BLaER1 treated with 17β-estradiol and CSF1 and Interleukin-3, amounts not matched to agents 10 nM and 100 nM (cell line): ENCODE results near the gene SLC8A3.
A peak's percentile ranks its signal among the peaks of the same experiment; 100 is the strongest.
"Not testable (repeated sequence)": the region's sequence is repeated elsewhere in the genome, so short reads cannot be mapped to it uniquely, and the experiment has no call there.

ENCODE experiments used
- H3K27ac ChIP-seq, 11 experiments: shearing (Covaris generic); formaldehyde crosslinking; 2 replicates each; pipeline ENCODE4 v1.8.1; 2022
- H3K27me3 ChIP-seq, 11 experiments: shearing (Covaris generic); formaldehyde crosslinking; 2 replicates each; pipeline ENCODE4 v1.8.1; 2022
- H3K36me3 ChIP-seq, 11 experiments: shearing (Covaris generic); formaldehyde crosslinking; 2 replicates each; pipeline ENCODE4 v1.8.1; 2022
- H3K4me1 ChIP-seq, 10 experiments: shearing (Covaris generic); formaldehyde crosslinking; 2 replicates each; pipeline ENCODE4 v1.8.1; 2022
- H3K4me2 ChIP-seq, 11 experiments: shearing (Covaris generic); formaldehyde crosslinking; 2 replicates each; pipeline ENCODE4 v1.8.1; 2022
- H3K4me3 ChIP-seq, 10 experiments: shearing (Covaris generic); formaldehyde crosslinking; 2 replicates each; pipeline ENCODE4 v1.8.1; 2022
- H3K9ac ChIP-seq, 11 experiments: shearing (Covaris generic); formaldehyde crosslinking; 2 replicates each; pipeline ENCODE4 v1.8.1; 2022
- H3K9me3 ChIP-seq, 11 experiments: shearing (Covaris generic); formaldehyde crosslinking; replicated peaks in 1 of 11; 2 replicates each; pipeline ENCODE4 v1.8.1; 2022
- H4K20me1 ChIP-seq, 11 experiments: shearing (Covaris generic); formaldehyde crosslinking; 2 replicates each; pipeline ENCODE4 v1.8.1; 2022
- Cebpa-rat ChIP-seq, 11 experiments: shearing (Covaris generic); IDR thresholded peaks; 2 replicates each; pipeline ENCODE4 v1.8.1; 2022

SLC8A3 gene

GRCh38 chr14:70188659-70189455 is at the start of gene SLC8A3:
Gene SLC8A3, minus strand, starts transcription at chr14:70188951. Its CDS starts 20,529 bp downstream, at chr14:70168422.
- Histone ChIP-seq H3K4me1 (peaks cover 17 to 38% (median 34%) of the 10 kb centered on the region in 10 experiments; a peak in 19 of 20 replicates), H3K9ac (peak within 1 kb of the TSS; percentile 31 to 68 (median 59); a peak in 20 of 22 replicates), H3K27ac (no peak within 1 kb of the TSS), H3K4me2 (peak within 1 kb of the TSS; percentile 96 to 100 (median 99)), H3K36me3 (no peaks in the 10 kb centered on the region), H4K20me1 (peaks cover 0 to 27% (median 17%) of the 10 kb centered on the region in 11 experiments; a peak in 13 of 22 replicates), H3K4me3 (peak within 1 kb of the TSS; percentile 60 to 77 (median 66)), H3K9me3 (0 out of 22 replicates have a peak, but pooled peaks cover 0 to 10% (median 0%) of the 10 kb centered on the region in 11 experiments), H3K27me3 (peaks cover 39 to 61% (median 50%) of the 10 kb centered on the region in 11 experiments)
- no peak for TF ChIP-seq Cebpa-rat (IDR thresholded peaks at IDR 0.05)

DNA sequence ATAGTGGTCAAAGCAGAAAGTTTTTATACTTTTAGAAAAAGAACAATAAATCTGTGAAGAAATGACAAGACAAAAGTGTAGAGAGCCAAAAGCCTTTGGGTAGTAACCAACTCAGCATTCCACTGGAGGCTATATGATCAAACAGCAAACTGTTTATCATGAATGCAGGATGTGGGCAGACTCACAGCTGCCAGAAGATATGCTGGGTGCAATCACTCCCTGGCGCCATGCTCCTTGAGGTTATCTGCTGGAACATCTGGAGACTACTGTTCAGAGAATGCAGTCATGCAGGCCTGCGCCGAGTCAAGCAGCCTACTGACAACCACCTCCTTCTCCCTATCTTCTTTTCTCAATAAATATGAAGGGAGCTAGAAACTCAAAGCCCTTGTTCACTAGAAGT is 49.0 kb upstream of the SLC8A3 start:
- H3K27ac ChIP-seq, result no peak overlapping the region
- no peaks in the 10 kb centered on the region for H4K20me1 ChIP-seq
- H3K36me3 ChIP-seq, result no peaks in the 10 kb centered on the region
- H3K27me3 ChIP-seq, result no peaks in the 10 kb centered on the region
- peaks cover 0 to 9% (median 6%) of the 10 kb centered on the region in 10 experiments; a peak in 13 of 20 replicates for H3K4me1 ChIP-seq
- H3K4me2 ChIP-seq, result no peak overlapping the region
- H3K4me3 ChIP-seq, result no peak overlapping the region
- H3K9me3 ChIP-seq, result peaks cover 0 to 35% (median 11%) of the 10 kb centered on the region in 11 experiments; a peak in 10 of 22 replicates
- no peak overlapping the region for H3K9ac ChIP-seq
- TF ChIP-seq Cebpa-rat (IDR thresholded peaks at IDR 0.05), result no peak

- H3K9ac ChIP-seq, result no peak overlapping the region
- H3K4me1 ChIP-seq, result peaks cover 0 to 12% (median 0%) of the 10 kb centered on the region in 10 experiments; a peak in 5 of 20 replicates
- H3K4me2 ChIP-seq, result no peak overlapping the region
- H3K36me3 ChIP-seq, result no peaks in the 10 kb centered on the region
- H3K27ac ChIP-seq, result no peak overlapping the region
- H3K9me3 ChIP-seq, result peaks cover 0 to 19% (median 5%) of the 10 kb centered on the region in 11 experiments; a peak in 8 of 22 replicates
- no peak overlapping the region for H3K4me3 ChIP-seq
- no peak for TF ChIP-seq Cebpa-rat (IDR thresholded peaks at IDR 0.05)
- no peaks in the 10 kb centered on the region for H4K20me1 ChIP-seq
- H3K27me3 ChIP-seq, result no peaks in the 10 kb centered on the region
Measured at GRCh38 chr14:70234066-70234950, 45.6 kb upstream of the SLC8A3 start.

- H3K4me2 ChIP-seq, result peak overlapping the region in 3 of 11 experiments; percentile 15 to 29 (median 19); a peak in 2 of 22 replicates
- not testable (repeated sequence) for H3K27ac ChIP-seq, H3K27me3 ChIP-seq, H3K36me3 ChIP-seq, H3K4me3 ChIP-seq, H3K9me3 ChIP-seq, H3K9ac ChIP-seq, H4K20me1 ChIP-seq
- H3K4me1 ChIP-seq, result peaks cover 0 to 18% (median 6%) of the 10 kb centered on the region in 10 experiments; a peak in 12 of 20 replicates
Measured at GRCh38 chr14:70231756-70232544, 43.2 kb upstream of the SLC8A3 start.

- H3K4me3 ChIP-seq, H3K9ac ChIP-seq, H3K4me2 ChIP-seq, H3K9me3 ChIP-seq, H3K36me3 ChIP-seq, H3K27me3 ChIP-seq, H3K27ac ChIP-seq, H4K20me1 ChIP-seq: not testable (repeated sequence)
- peaks cover 0 to 18% (median 6%) of the 10 kb centered on the region in 10 experiments; a peak in 12 of 20 replicates for H3K4me1 ChIP-seq
Measured at GRCh38 chr14:70229877-70230640, 41.3 kb upstream of the SLC8A3 start.

- Histone ChIP-seq H3K4me2 (no peak overlapping the region), H3K27ac (no peak overlapping the region), H4K20me1 (no peaks in the 10 kb centered on the region), H3K9ac (no peak overlapping the region), H3K4me1 (no peaks in the 10 kb centered on the region), H3K4me3 (no peak overlapping the region), H3K9me3 (no peaks in the 10 kb centered on the region), H3K36me3 (no peaks in the 10 kb centered on the region), H3K27me3 (no peaks in the 10 kb centered on the region)
- TF ChIP-seq Cebpa-rat (IDR thresholded peaks at IDR 0.05), result no peak
Measured at GRCh38 chr14:70213721-70214282, 25.1 kb upstream of the SLC8A3 start.

DNA sequence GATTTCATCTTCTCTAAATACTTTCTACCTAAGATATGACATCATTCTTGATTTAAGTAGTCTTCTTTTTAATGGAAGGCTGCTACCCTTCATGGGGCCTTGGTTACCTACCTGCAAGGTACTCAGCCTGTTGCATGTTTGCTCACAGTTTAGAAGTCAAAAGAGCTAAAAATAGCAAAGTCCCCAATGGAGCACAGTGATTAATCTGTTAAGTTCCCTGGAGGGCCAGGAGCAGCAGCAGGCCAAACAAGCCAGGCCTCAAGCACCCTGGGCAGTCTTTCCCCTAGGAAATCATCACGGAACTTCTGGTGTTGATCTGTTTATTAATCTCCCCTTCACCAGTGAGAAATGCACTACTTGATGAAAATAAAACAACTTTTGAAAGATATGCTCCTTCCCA is 24.0 kb upstream of the SLC8A3 start:
- H3K27ac ChIP-seq, result no peak overlapping the region

DNA sequence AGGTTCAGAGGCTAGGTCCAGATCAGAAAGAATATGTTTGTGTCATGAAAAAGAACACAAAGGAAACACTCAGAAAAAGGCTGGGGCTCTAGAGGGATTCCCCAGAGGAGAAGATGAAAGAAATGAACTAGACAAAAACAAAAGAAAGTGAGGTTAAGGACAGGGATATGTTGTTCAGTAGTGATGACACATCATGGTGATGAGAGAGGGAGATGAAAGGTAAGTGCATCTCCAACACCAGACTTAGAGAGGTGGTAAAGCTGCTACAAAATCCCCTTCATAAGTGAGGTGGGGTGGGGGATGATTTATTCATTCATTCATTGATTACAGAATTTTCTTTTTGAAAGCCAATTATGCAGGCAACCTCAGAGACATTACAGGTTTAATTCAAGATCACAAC is 19.6 kb upstream of the SLC8A3 start:
- H3K9ac ChIP-seq, result no peak overlapping the region
- H3K9me3 ChIP-seq, result peaks cover 0 to 8% (median 0%) of the 10 kb centered on the region in 11 experiments; a peak in 1 of 22 replicates
- no peak overlapping the region for H3K27ac ChIP-seq
- no peak for TF ChIP-seq Cebpa-rat (IDR thresholded peaks at IDR 0.05)
- H3K4me2 ChIP-seq, result no peak overlapping the region
- H3K27me3 ChIP-seq, result no peaks in the 10 kb centered on the region
- no peaks in the 10 kb centered on the region for H4K20me1 ChIP-seq
- no peaks in the 10 kb centered on the region for H3K36me3 ChIP-seq
- H3K4me1 ChIP-seq, result no peaks in the 10 kb centered on the region
- H3K4me3 ChIP-seq, result no peak overlapping the region

More for the DNA sequence above, 24.0 kb upstream of the SLC8A3 start:
- no peak overlapping the region for H3K9ac ChIP-seq
- H3K27me3 ChIP-seq, result no peaks in the 10 kb centered on the region
- no peaks in the 10 kb centered on the region for H3K36me3 ChIP-seq
- no peaks in the 10 kb centered on the region for H3K9me3 ChIP-seq
- H3K4me2 ChIP-seq, result no peak overlapping the region
- H4K20me1 ChIP-seq, result no peaks in the 10 kb centered on the region
- no peak overlapping the region for H3K4me3 ChIP-seq
- TF ChIP-seq Cebpa-rat (IDR thresholded peaks at IDR 0.05), result no peak
- H3K4me1 ChIP-seq, result no peaks in the 10 kb centered on the region
